Measurements from ENCODE around the gene USP13. TPM values are rescaled to one million over a fixed set of nuclear protein-coding genes. Genes with fewer than 3 reads are reported as not detected.

The USP13 gene
- polyA plus RNA-seq, 2 donors: 0.81 to 1.1 TPM

DNA sequence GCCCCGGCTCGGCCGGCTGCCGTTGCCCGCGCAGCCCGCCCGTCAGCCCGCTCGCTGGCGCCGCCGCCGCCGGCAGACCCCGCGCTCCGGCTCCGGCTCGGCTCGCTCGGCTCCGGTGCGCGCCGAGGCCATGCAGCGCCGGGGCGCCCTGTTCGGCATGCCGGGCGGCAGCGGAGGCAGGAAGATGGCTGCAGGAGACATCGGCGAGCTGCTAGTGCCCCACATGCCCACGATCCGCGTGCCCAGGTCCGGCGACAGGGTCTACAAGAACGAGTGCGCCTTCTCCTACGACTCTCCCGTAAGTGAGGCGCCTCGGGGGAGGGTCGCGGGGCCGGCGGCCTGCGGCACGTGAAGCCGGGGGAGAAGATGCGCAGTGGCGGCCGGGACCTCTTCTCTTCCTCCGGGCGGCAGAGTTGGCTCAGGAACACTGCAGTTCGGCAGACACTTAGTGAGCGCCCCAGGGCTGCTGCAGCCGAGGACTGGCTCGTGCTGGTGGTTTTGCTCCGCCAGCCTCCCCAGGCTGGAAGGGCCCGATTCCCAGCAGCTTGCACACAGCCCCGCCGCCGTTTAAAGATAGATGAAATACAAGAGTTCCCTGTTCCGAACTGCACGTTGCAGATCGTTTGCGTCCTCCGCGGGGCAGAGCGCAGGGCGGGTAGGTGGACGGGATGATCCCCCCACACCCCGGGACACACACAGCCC, 407 bp downstream of the USP13 start:
- Histone ChIP-seq H3K27ac (ENCODE audit: low read depth in 2 of 2, low read length in 1 of 2) (peak overlapping the region; percentile 71 to 90), H3K36me3 (ENCODE audit: control insufficient read depth in 2 of 2, insufficient read depth in 2 of 2, low read length in 1 of 2) (no peaks in the 10 kb centered on the region), H3K4me3 (ENCODE audit: low read depth in 1 of 2, low read length in 2 of 2) (peak overlapping the region; percentile 64 to 83), H3K9me3 (ENCODE audit: control insufficient read depth in 2 of 2, insufficient read depth in 1 of 2, low read depth in 1 of 2, low read length in 1 of 2) (no peaks in the 10 kb centered on the region), H3K27me3 (ENCODE audit: control insufficient read depth in 1 of 2, insufficient read depth in 2 of 2, low read length in 2 of 2) (no peaks in the 10 kb centered on the region), H3K4me1 (ENCODE audit: control insufficient read depth in 2 of 2, insufficient read depth in 2 of 2, low read length in 1 of 2) (peaks cover 0 to 2% of the 10 kb centered on the region in 2 donors)
- WGBS, 2 donors: 0% methylated on average over 70 to 77 of the region's 77 CpGs

DNA sequence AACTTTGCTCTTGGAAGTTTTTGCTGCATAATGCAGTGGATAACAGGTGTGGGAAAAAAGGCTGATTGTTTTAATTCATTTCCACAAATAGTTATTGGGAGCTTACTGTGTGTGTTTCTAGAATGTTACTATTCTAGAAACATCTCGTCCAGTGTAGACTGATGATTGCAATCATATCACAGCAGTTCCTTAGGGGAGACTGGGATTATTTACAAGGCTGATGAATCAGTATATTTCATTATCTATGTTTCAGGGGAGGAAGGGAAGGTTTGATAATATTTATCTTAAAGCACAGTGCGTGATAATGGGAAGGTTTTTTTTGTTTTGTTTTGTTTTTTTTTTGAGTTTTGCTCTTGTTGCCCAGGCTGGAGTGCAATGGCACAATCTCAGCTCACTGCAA, 2.4 kb downstream of the USP13 start:
- 87 to 93% methylated on average over 2 of the region's 2 CpGs for WGBS, 2 donors
- peaks cover 0 to 2% of the 10 kb centered on the region in 2 donors for H3K4me1 ChIP-seq (ENCODE audit: control insufficient read depth in 2 of 2, insufficient read depth in 2 of 2, low read length in 1 of 2)
- H3K27me3 ChIP-seq (ENCODE audit: control insufficient read depth in 1 of 2, insufficient read depth in 2 of 2, low read length in 2 of 2): no peaks in the 10 kb centered on the region
- H3K9me3 ChIP-seq (ENCODE audit: control insufficient read depth in 2 of 2, insufficient read depth in 1 of 2, low read depth in 1 of 2, low read length in 1 of 2): no peaks in the 10 kb centered on the region
- H3K36me3 ChIP-seq (ENCODE audit: control insufficient read depth in 2 of 2, insufficient read depth in 2 of 2, low read length in 1 of 2): no peaks in the 10 kb centered on the region
- no peak overlapping the region for H3K27ac ChIP-seq (ENCODE audit: low read depth in 2 of 2, low read length in 1 of 2)
- H3K4me3 ChIP-seq (ENCODE audit: low read depth in 1 of 2, low read length in 2 of 2): no peak overlapping the region

GRCh38 chr3:179658606-179659005, 5.8 kb downstream of the USP13 start:
- Histone ChIP-seq H3K27ac (ENCODE audit: low read depth in 2 of 2, low read length in 1 of 2) (no peak overlapping the region), H3K4me3 (ENCODE audit: low read depth in 1 of 2, low read length in 2 of 2) (no peak overlapping the region), H3K36me3 (ENCODE audit: control insufficient read depth in 2 of 2, insufficient read depth in 2 of 2, low read length in 1 of 2) (no peaks in the 10 kb centered on the region), H3K27me3 (ENCODE audit: control insufficient read depth in 1 of 2, insufficient read depth in 2 of 2, low read length in 2 of 2) (no peaks in the 10 kb centered on the region), H3K4me1 (ENCODE audit: control insufficient read depth in 2 of 2, insufficient read depth in 2 of 2, low read length in 1 of 2) (peaks cover 0 to 2% of the 10 kb centered on the region in 2 donors), H3K9me3 (ENCODE audit: control insufficient read depth in 2 of 2, insufficient read depth in 1 of 2, low read depth in 1 of 2, low read length in 1 of 2) (no peaks in the 10 kb centered on the region)
- 80 to 86% methylated on average over 2 of the region's 2 CpGs for WGBS, 2 donors

DNA sequence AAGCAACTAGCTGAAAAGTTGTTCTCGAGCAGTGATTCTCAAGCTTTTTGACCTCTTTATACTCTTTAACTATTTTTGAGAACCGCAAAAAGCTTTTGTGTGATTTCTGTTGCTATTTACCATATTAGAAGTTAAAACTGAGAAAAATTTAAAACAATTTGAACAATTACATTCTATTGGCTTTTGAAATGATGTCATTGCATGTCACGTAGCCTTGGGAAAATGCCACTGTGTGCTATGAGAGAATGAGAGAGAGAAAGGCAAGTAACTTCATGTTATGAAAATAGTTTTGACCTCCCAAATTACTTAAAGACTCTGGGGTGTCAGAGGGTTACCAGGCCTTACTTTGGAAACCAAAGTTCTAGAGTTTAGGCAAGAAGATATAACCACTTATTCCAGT, 8.0 kb downstream of the USP13 start:
- Histone ChIP-seq H3K36me3 (ENCODE audit: control insufficient read depth in 2 of 2, insufficient read depth in 2 of 2, low read length in 1 of 2) (no peaks in the 10 kb centered on the region), H3K9me3 (ENCODE audit: control insufficient read depth in 2 of 2, insufficient read depth in 1 of 2, low read depth in 1 of 2, low read length in 1 of 2) (no peaks in the 10 kb centered on the region), H3K27ac (ENCODE audit: low read depth in 2 of 2, low read length in 1 of 2) (no peak overlapping the region), H3K4me3 (ENCODE audit: low read depth in 1 of 2, low read length in 2 of 2) (no peak overlapping the region), H3K27me3 (ENCODE audit: control insufficient read depth in 1 of 2, insufficient read depth in 2 of 2, low read length in 2 of 2) (no peaks in the 10 kb centered on the region), H3K4me1 (ENCODE audit: control insufficient read depth in 2 of 2, insufficient read depth in 2 of 2, low read length in 1 of 2) (peaks cover 0 to 2% of the 10 kb centered on the region in 2 donors)
- 73 to 86% methylated on average over 3 of the region's 3 CpGs for WGBS, 2 donors

DNA sequence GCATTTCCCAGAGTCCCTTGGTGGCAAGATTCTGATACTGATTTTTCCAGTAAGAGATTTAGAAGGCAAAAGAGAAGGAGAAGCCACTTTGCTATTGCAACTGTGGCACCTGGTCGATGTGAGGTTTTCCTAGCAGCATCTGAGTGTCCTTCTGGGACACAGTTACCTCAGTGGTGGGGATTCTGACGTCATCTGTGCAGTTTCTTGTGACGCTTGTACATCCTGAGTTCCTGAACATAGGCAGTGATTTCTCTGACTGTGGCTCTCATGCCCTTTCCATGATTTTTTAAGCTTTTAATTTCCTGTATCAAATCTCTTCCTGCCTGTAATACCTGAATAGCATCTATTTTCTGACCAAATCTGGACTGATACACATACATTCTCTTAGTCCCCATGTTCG, 8.9 kb downstream of the USP13 start:
- H3K9me3 ChIP-seq (ENCODE audit: control insufficient read depth in 2 of 2, insufficient read depth in 1 of 2, low read depth in 1 of 2, low read length in 1 of 2): no peaks in the 10 kb centered on the region
- no peaks in the 10 kb centered on the region for H3K36me3 ChIP-seq (ENCODE audit: control insufficient read depth in 2 of 2, insufficient read depth in 2 of 2, low read length in 1 of 2)
- H3K4me1 ChIP-seq (ENCODE audit: control insufficient read depth in 2 of 2, insufficient read depth in 2 of 2, low read length in 1 of 2): peaks cover 3 to 6% of the 10 kb centered on the region in 2 donors
- no peak overlapping the region for H3K27ac ChIP-seq (ENCODE audit: low read depth in 2 of 2, low read length in 1 of 2)
- WGBS, 2 donors: 80 to 84% methylated on average over 4 of the region's 4 CpGs
- no peaks in the 10 kb centered on the region for H3K27me3 ChIP-seq (ENCODE audit: control insufficient read depth in 1 of 2, insufficient read depth in 2 of 2, low read length in 2 of 2)
- H3K4me3 ChIP-seq (ENCODE audit: low read depth in 1 of 2, low read length in 2 of 2): no peak overlapping the region

DNA sequence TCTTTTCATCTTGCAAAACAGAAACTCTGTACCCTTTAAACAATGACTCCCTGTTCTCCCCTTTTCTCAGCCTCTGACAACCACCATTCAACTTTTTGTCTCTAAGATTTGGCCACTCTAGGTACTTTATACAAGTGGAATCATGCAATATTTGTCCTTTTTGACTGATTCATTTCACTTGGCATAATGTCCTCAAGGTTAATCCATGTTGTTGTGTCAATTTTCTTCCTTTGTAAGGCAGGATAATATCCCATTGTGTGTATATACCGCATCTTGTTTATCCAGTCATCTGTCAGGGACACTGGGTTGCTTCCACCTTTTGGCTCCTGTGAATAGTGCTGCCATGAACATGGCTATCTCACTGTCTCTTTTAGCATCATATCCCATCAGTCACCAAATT, 10.3 kb downstream of the USP13 start:
- H3K4me1 ChIP-seq (ENCODE audit: control insufficient read depth in 2 of 2, insufficient read depth in 2 of 2, low read length in 1 of 2): peaks cover 3 to 6% of the 10 kb centered on the region in 2 donors
- H3K27ac ChIP-seq (ENCODE audit: low read depth in 2 of 2, low read length in 1 of 2): no peak overlapping the region
- WGBS, 2 donors: 54 to 62% methylated on average over 1 of the region's 1 CpG
- no peaks in the 10 kb centered on the region for H3K9me3 ChIP-seq (ENCODE audit: control insufficient read depth in 2 of 2, insufficient read depth in 1 of 2, low read depth in 1 of 2, low read length in 1 of 2)
- H3K4me3 ChIP-seq (ENCODE audit: low read depth in 1 of 2, low read length in 2 of 2): no peak overlapping the region
- H3K36me3 ChIP-seq (ENCODE audit: control insufficient read depth in 2 of 2, insufficient read depth in 2 of 2, low read length in 1 of 2): no peaks in the 10 kb centered on the region
- no peaks in the 10 kb centered on the region for H3K27me3 ChIP-seq (ENCODE audit: control insufficient read depth in 1 of 2, insufficient read depth in 2 of 2, low read length in 2 of 2)

DNA sequence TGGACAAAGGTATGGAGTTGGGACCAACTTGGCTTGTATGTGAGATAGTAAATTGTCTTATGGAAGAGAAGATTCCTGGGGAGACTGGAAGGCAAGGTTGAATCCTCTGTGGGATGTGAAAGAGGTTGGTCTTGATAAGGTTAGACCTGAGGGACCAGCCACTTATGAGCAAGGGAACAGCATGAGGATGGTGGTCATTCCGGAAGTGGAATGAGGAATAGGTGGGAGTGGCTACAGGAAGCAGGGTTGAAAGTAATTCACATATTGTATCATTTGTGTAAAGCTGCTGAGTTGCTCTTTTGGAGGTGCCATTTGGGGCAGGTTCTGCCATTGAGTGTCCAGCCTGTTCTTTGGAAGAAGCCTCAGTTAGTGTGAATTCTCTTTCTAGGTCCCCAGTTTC, 13.2 kb downstream of the USP13 start:
- WGBS, 2 donors: 65 to 75% methylated on average over 1 of the region's 1 CpG
- Histone ChIP-seq H3K9me3 (ENCODE audit: control insufficient read depth in 2 of 2, insufficient read depth in 1 of 2, low read depth in 1 of 2, low read length in 1 of 2) (no peaks in the 10 kb centered on the region), H3K4me3 (ENCODE audit: low read depth in 1 of 2, low read length in 2 of 2) (no peak overlapping the region), H3K4me1 (ENCODE audit: control insufficient read depth in 2 of 2, insufficient read depth in 2 of 2, low read length in 1 of 2) (peaks cover 3 to 6% of the 10 kb centered on the region in 2 donors), H3K27me3 (ENCODE audit: control insufficient read depth in 1 of 2, insufficient read depth in 2 of 2, low read length in 2 of 2) (no peaks in the 10 kb centered on the region), H3K36me3 (ENCODE audit: control insufficient read depth in 2 of 2, insufficient read depth in 2 of 2, low read length in 1 of 2) (no peaks in the 10 kb centered on the region), H3K27ac (ENCODE audit: low read depth in 2 of 2, low read length in 1 of 2) (no peak overlapping the region)

DNA sequence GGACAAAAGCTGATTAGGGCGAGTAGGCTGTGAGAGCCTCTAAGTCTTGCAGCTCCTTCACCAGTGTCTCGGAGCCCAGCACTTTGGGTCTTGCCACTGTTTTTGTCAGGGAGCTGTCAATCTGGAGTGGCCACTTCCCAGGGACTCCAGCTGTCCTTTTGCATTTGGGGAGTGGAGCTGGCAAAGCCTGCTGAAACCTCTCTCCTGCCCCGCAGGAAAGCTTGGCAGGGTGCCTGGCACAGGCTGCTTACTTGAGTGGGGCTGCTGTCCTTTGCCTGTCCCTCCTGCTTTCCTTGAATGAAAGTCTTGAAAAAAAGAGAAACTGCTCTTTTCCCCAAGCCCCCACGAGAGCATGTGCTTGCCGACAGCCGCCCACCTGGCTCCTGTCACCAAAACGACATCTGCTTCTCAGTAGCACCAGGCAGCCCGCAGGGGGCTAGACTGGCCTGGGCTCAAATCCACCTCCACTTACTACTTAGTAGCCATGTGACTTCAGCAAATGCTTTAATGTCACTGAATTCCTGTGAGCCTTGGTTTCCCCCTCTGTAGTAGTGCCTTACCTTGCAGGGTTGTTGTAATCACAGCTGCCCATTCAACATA, 13.7 kb downstream of the USP13 start:
- H3K4me1 ChIP-seq (ENCODE audit: control insufficient read depth in 2 of 2, insufficient read depth in 2 of 2, low read length in 1 of 2): peaks cover 3 to 6% of the 10 kb centered on the region in 2 donors
- no peak overlapping the region for H3K4me3 ChIP-seq (ENCODE audit: low read depth in 1 of 2, low read length in 2 of 2)
- H3K36me3 ChIP-seq (ENCODE audit: control insufficient read depth in 2 of 2, insufficient read depth in 2 of 2, low read length in 1 of 2): no peaks in the 10 kb centered on the region
- WGBS, 2 donors: 59 to 60% methylated on average over 8 of the region's 8 CpGs
- H3K27ac ChIP-seq (ENCODE audit: low read depth in 2 of 2, low read length in 1 of 2): no peak overlapping the region
- no peaks in the 10 kb centered on the region for H3K9me3 ChIP-seq (ENCODE audit: control insufficient read depth in 2 of 2, insufficient read depth in 1 of 2, low read depth in 1 of 2, low read length in 1 of 2)
- H3K27me3 ChIP-seq (ENCODE audit: control insufficient read depth in 1 of 2, insufficient read depth in 2 of 2, low read length in 2 of 2): no peaks in the 10 kb centered on the region

DNA sequence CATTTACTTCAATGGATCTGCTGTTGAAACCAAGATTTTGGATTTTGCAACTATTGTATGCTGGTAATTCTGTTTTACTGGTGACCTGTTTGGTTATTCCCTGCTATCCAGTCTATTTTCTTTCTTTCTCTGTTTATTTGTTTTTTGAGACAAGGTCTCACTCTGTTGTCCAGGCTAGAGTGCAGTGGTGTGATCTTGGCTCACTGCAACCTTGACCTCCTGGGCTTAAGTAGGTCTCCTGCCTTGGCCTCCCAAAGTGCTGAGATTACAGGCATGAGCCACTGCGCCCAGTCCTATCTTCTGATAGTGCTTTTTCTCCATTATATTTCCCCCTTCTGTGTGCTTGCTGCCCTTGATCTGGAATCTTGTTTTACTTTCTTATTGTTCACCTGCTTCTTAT, 15.6 kb downstream of the USP13 start:
- H3K36me3 ChIP-seq (ENCODE audit: control insufficient read depth in 2 of 2, insufficient read depth in 2 of 2, low read length in 1 of 2): no peaks in the 10 kb centered on the region
- H3K4me1 ChIP-seq (ENCODE audit: control insufficient read depth in 2 of 2, insufficient read depth in 2 of 2, low read length in 1 of 2): peaks cover 3 to 7% of the 10 kb centered on the region in 2 donors
- no peak overlapping the region for H3K27ac ChIP-seq (ENCODE audit: low read depth in 2 of 2, low read length in 1 of 2)
- no peak overlapping the region for H3K4me3 ChIP-seq (ENCODE audit: low read depth in 1 of 2, low read length in 2 of 2)
- 90 to 91% methylated on average over 1 of the region's 1 CpG for WGBS, 2 donors
- no peaks in the 10 kb centered on the region for H3K27me3 ChIP-seq (ENCODE audit: control insufficient read depth in 1 of 2, insufficient read depth in 2 of 2, low read length in 2 of 2)
- H3K9me3 ChIP-seq (ENCODE audit: control insufficient read depth in 2 of 2, insufficient read depth in 1 of 2, low read depth in 1 of 2, low read length in 1 of 2): no peaks in the 10 kb centered on the region

DNA sequence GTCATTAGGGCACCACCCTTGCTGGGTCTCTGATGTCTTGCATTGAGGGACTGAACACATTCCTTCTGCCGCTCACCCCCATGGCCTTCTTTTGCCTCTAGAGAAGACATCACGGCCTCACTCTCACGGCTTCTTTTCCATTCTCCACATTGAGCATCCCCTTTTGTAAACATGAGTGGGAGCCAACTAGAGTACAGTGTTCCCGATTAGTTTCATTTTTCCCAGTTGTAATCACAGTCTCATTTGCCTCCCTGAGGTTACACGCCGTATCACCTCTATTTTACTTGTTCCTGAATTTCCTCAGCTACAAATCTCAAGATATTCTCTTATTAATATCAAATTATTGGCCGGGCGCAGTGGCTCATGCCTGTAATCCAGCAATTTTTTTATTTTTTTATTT, 17.5 kb downstream of the USP13 start:
- H3K27ac ChIP-seq (ENCODE audit: low read depth in 2 of 2, low read length in 1 of 2): no peak overlapping the region
- H3K4me3 ChIP-seq (ENCODE audit: low read depth in 1 of 2, low read length in 2 of 2): no peak overlapping the region
- WGBS, 2 donors: 75 to 78% methylated on average over 8 of the region's 8 CpGs
- H3K9me3 ChIP-seq (ENCODE audit: control insufficient read depth in 2 of 2, insufficient read depth in 1 of 2, low read depth in 1 of 2, low read length in 1 of 2): no peaks in the 10 kb centered on the region
- peaks cover 3 to 9% of the 10 kb centered on the region in 2 donors for H3K4me1 ChIP-seq (ENCODE audit: control insufficient read depth in 2 of 2, insufficient read depth in 2 of 2, low read length in 1 of 2)
- no peaks in the 10 kb centered on the region for H3K36me3 ChIP-seq (ENCODE audit: control insufficient read depth in 2 of 2, insufficient read depth in 2 of 2, low read length in 1 of 2)
- H3K27me3 ChIP-seq (ENCODE audit: control insufficient read depth in 1 of 2, insufficient read depth in 2 of 2, low read length in 2 of 2): no peaks in the 10 kb centered on the region

Measured in esophagus (tissue), 2 donors.